K562 (cell line): ENCODE results near the gene RNF31. TPM values are rescaled to one million over a fixed set of nuclear protein-coding genes. Genes with fewer than 3 reads are reported as not detected.

Experiments
- CREBBP ChIP-seq: IDR thresholded peaks from one replicate; pipeline ENCODE4 v1.6.1; 2012; ENCODE audit warnings: low read depth, mild to moderate bottlenecking, control low read depth, inconsistent platforms, low read length
- FOXK1 ChIP-seq: sonication (generic); formaldehyde crosslinking; IDR thresholded peaks from 2 replicates; pipeline ENCODE4 v1.8.0; 2022; ENCODE audit warnings: missing genetic modification reagents, mild to moderate bottlenecking, borderline replicate concordance
- KDM4B ChIP-seq, 2 experiments: fragments of 450-650 bp in 1 of 2; sonication (generic) in 1 of 2; IDR thresholded peaks; 2 replicates each; pipeline ENCODE4 v1.6.1; 2016 to 2017; ENCODE audit warnings: borderline replicate concordance in 2 of 2, antibody characterized with exemption in 1 of 2, low read depth in 1 of 2, mild to moderate bottlenecking in 1 of 2
- MED1 ChIP-seq: sonication (generic); formaldehyde crosslinking; IDR thresholded peaks from 2 replicates; pipeline ENCODE4 v1.8.1; 2023; ENCODE audit warnings: missing genetic modification reagents, borderline replicate concordance
- MEIS2 ChIP-seq: fragments of 450-650 bp; IDR thresholded peaks from 2 replicates; pipeline ENCODE4 v1.6.1; 2014; ENCODE audit warnings: mild to moderate bottlenecking; ENCODE audit not compliant: partially characterized antibody
- NR2C1 ChIP-seq, 2 experiments: fragments of 450-650 bp; IDR thresholded peaks; 2 replicates each; pipeline ENCODE4 v1.6.1; 2017; ENCODE audit warnings: mild to moderate bottlenecking in 2 of 2, antibody characterized with exemption in 1 of 2, inconsistent platforms in 1 of 2, missing compliant biosample characterization in 1 of 2, missing genetic modification characterization in 1 of 2
- PCBP1 ChIP-seq: fragments of 200-400 bp; formaldehyde crosslinking; IDR thresholded peaks from 2 replicates; pipeline ENCODE4 v1.6.1; 2018; ENCODE audit warnings: mild to moderate bottlenecking, low read depth, low read length; ENCODE audit not compliant: poor library complexity, severe bottlenecking
- PHTF2 ChIP-seq: fragments of 250-450 bp; sonication (Bioruptor Pico); IDR thresholded peaks from 2 replicates; pipeline ENCODE4 v1.5.0; 2021; ENCODE audit warnings: mild to moderate bottlenecking
- PML ChIP-seq: IDR thresholded peaks from 2 replicates; pipeline ENCODE4 v1.6.1; 2012; ENCODE audit warnings: low read length, inconsistent platforms
- POLR2A ChIP-seq: fragments of 450-650 bp; conservative IDR thresholded peaks from 2 replicates; pipeline ENCODE4 v1.6.1; 2016
- POLR2B ChIP-seq: fragments of 450-650 bp; IDR thresholded peaks from 2 replicates; pipeline ENCODE4 v1.6.1; 2018; ENCODE audit warnings: low read depth; ENCODE audit not compliant: partially characterized antibody
- PYGO2 ChIP-seq: fragments of 450-650 bp; IDR thresholded peaks from 2 replicates; pipeline ENCODE4 v1.6.1; 2016; ENCODE audit warnings: mild to moderate bottlenecking, missing genetic modification characterization, moderate library complexity, missing compliant biosample characterization
- RBFOX2 ChIP-seq: fragments of 200-400 bp; formaldehyde crosslinking; IDR thresholded peaks from 2 replicates; pipeline ENCODE4 v1.6.1; 2017; ENCODE audit warnings: low read depth, mild to moderate bottlenecking, low read length, moderate library complexity
- RBM17 ChIP-seq: fragments of 200-400 bp; formaldehyde crosslinking; IDR thresholded peaks from 2 replicates; pipeline ENCODE4 v1.6.1; 2017; ENCODE audit warnings: low read depth, mild to moderate bottlenecking, low read length, borderline replicate concordance
- RUNX1 ChIP-seq: sonication (generic); IDR thresholded peaks from 2 replicates; pipeline ENCODE4 v1.6.1; 2016; ENCODE audit warnings: antibody characterized with exemption, low read depth
- SREBF1 ChIP-seq: fragments of 150-350 bp; IDR thresholded peaks from 2 replicates; pipeline ENCODE4 v1.6.1; 2014; ENCODE audit warnings: antibody characterized with exemption, low read depth, low read length, borderline replicate concordance
- TCF7 ChIP-seq: sonication (generic); IDR thresholded peaks from 2 replicates; pipeline ENCODE4 v1.6.1; 2016; ENCODE audit warnings: antibody characterized with exemption, borderline replicate concordance
- ZNF134 ChIP-seq: fragments of 250-450 bp; sonication (Bioruptor Pico); conservative IDR thresholded peaks from 2 replicates; pipeline ENCODE4 v1.4.0; 2020
- ZNF224 ChIP-seq: sonication (generic); formaldehyde crosslinking; IDR thresholded peaks from 2 replicates; pipeline ENCODE4 v1.8.0; 2022; ENCODE audit warnings: mild to moderate bottlenecking, missing genetic modification reagents
- ZNF766 ChIP-seq: fragments of 200-800 bp; sonication (Bioruptor generic); conservative IDR thresholded peaks from 2 replicates; pipeline ENCODE4 v1.6.1; 2016; ENCODE audit warnings: missing genetic modification characterization, missing compliant biosample characterization
- ZNF778 ChIP-seq: fragments of 450-650 bp; formaldehyde crosslinking; IDR thresholded peaks from 2 replicates; pipeline ENCODE4 v1.4.0; 2020; ENCODE audit warnings: mild to moderate bottlenecking, moderate library complexity
- polyA plus RNA-seq, 8 experiments: library from polyadenylated mRNA; depleted of rRNA in 4 of 8; stranded (reverse) in 5 of 8; unstranded in 3 of 8; fragments of >200 nt; fragmentation: Nextera tagmentation in 2 of 8; fragmentation: Illumina TruSeq in 1 of 8; extraction: Ambion mirVana in 2 of 8; extraction: Trizol in 1 of 8; gene quantifications; 2 replicates each; pipeline versions ENCODE4 v1.2.1 to v1.2.3, GENCODE V29; 2011 to 2014; ENCODE audit warnings: inconsistent platforms in 1 of 8, missing spikeins in 1 of 8
- total RNA-seq, 7 experiments: library from RNA; depleted of rRNA in 6 of 7; stranded (reverse); fragments of >200 nt in 6 of 7; fragmentation: Illumina TruSeq in 2 of 7; extraction: Trizol in 2 of 7; gene quantifications; 2 replicates each; pipeline versions ENCODE4 v1.2.1 to v1.2.3, GENCODE V29; 2011 to 2021; ENCODE audit warnings: low replicate concordance in 1 of 7
- TF ChIP-seq, protein P1 (sequence below), 3 experiments: fragments of 200-800 bp in 1 of 3; fragments of 250-450 bp in 1 of 3; fragments of 450-650 bp in 1 of 3; sonication (Bioruptor Pico) in 1 of 3; sonication (Bioruptor generic) in 1 of 3; formaldehyde crosslinking in 1 of 3; IDR thresholded peaks; 2 replicates each; pipeline versions ENCODE4 v1.6.1 to v1.8.0; 2016 to 2022; ENCODE audit warnings: mild to moderate bottlenecking in 2 of 3, missing genetic modification characterization in 2 of 3, missing compliant biosample characterization in 1 of 3, moderate library complexity in 1 of 3
- TF ChIP-seq, protein P2 (sequence below), 2 experiments: IDR thresholded peaks; 2 replicates each; pipeline ENCODE4 v1.6.1; 2011; ENCODE audit warnings: borderline replicate concordance in 1 of 2, control low read depth in 1 of 2, low read depth in 1 of 2, low read length in 1 of 2, mild to moderate bottlenecking in 1 of 2, mixed read lengths in 1 of 2, moderate library complexity in 1 of 2; ENCODE audit not compliant: insufficient read depth in 1 of 2, insufficient read length in 1 of 2, poor library complexity in 1 of 2, severe bottlenecking in 1 of 2; ENCODE audit errors: extremely low read depth in 1 of 2

The RNF31 gene
- total and polyA plus RNA-seq, 9 of the 15 experiments (the other 6 are each of a cell fraction or from before 2014, with no cell fraction given): 3.1 to 47.6 (median 19.1) TPM

DNA sequence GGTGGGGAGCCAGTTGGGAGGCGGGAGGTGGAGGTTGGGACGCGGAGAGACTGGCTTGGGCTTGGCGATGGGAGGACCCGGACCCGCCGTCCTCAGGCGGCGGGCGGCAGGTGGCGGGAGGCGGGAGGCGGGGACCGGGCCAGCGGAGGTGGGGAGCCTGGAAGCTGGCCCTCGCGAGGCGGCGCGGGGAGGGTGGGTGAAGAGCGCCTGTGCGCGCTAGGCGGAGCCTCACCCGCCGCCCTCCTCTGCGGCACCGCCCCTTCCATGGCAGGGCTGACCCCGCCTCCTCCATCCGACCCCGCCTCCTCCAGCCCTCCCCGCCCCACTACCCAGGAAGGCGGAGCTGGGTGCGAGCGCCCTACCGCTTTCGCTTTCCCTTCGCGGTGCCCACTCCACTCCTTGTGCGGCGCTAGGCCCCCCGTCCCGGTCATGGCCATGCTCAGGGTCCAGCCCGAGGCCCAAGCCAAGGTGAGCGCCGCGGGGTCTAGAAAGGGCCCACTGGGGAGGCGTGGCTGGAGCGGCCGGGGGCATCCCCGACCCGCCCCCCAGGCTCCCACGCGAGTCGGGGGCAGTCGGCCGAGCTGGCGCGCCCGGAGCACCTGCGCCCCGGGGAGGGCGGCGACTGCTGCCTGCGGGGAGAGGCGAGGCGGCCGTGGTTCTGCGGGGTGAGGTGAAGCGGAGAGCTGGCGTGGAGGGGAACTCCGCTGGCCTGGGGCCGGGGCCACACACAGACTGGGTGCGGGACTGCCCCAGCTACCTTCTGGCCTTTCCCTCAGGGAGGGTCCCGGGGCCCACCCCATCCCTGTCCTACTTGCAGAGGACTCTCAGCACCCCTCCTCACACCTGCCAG, 11.2 kb upstream of the RNF31 start, which contains the start of gene PSME1 (continued):
- TF ChIP-seq, protein P1, sequence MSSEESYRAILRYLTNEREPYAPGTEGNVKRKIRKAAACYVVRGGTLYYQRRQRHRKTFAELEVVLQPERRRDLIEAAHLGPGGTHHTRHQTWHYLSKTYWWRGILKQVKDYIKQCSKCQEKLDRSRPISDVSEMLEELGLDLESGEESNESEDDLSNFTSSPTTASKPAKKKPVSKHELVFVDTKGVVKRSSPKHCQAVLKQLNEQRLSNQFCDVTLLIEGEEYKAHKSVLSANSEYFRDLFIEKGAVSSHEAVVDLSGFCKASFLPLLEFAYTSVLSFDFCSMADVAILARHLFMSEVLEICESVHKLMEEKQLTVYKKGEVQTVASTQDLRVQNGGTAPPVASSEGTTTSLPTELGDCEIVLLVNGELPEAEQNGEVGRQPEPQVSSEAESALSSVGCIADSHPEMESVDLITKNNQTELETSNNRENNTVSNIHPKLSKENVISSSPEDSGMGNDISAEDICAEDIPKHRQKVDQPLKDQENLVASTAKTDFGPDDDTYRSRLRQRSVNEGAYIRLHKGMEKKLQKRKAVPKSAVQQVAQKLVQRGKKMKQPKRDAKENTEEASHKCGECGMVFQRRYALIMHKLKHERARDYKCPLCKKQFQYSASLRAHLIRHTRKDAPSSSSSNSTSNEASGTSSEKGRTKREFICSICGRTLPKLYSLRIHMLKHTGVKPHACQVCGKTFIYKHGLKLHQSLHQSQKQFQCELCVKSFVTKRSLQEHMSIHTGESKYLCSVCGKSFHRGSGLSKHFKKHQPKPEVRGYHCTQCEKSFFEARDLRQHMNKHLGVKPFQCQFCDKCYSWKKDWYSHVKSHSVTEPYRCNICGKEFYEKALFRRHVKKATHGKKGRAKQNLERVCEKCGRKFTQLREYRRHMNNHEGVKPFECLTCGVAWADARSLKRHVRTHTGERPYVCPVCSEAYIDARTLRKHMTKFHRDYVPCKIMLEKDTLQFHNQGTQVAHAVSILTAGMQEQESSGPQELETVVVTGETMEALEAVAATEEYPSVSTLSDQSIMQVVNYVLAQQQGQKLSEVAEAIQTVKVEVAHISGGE (CRISPR knock-in tag; IDR thresholded peaks at IDR 0.05): no peak
- TF ChIP-seq SREBF1 (no peak), MED1 (CRISPR knock-in tag) (no peak), ZNF134 (CRISPR knock-in tag) (no peak), POLR2A (peak; percentile 58), PHTF2 (CRISPR knock-in tag) (no peak), ZNF766 (no peak), RBFOX2 (peak; percentile 76), CREBBP (no peak), MEIS2 (no peak), PCBP1 (no peak), NR2C1 (IDR thresholded peaks at IDR 0.05) (no peak), NR2C1 (tag; IDR thresholded peaks at IDR 0.05) (no peak), RUNX1 (no peak), PML (no peak), ZNF778 (CRISPR knock-in tag) (no peak), PYGO2 (tag) (no peak), KDM4B (IDR thresholded peaks at IDR 0.05; ENCODE audit: borderline replicate concordance in 2 of 2, low read depth in 1 of 2) (no peak), POLR2B (no peak), RBM17 (no peak), FOXK1 (CRISPR knock-in tag) (no peak), TCF7 (no peak), ZNF224 (CRISPR knock-in tag) (no peak)
- TF ChIP-seq, protein P2, sequence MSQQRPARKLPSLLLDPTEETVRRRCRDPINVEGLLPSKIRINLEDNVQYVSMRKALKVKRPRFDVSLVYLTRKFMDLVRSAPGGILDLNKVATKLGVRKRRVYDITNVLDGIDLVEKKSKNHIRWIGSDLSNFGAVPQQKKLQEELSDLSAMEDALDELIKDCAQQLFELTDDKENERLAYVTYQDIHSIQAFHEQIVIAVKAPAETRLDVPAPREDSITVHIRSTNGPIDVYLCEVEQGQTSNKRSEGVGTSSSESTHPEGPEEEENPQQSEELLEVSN (IDR thresholded peaks at IDR 0.05; ENCODE audit: borderline replicate concordance in 1 of 2, extremely low read depth in 1 of 2, insufficient read depth in 1 of 2, insufficient read length in 1 of 2, low read depth in 1 of 2, low read length in 1 of 2, poor library complexity in 1 of 2, severe bottlenecking in 1 of 2): peak; percentile 20 to 83
